Panc1 (cell line): ENCODE data around the gene TBX5. TPM values are rescaled to one million over a fixed set of nuclear protein-coding genes. Genes with fewer than 3 reads are reported as not detected.

Source experiments
- ATAC-seq: fragments of 200-7000 bp; cut with Tn5 transposase; 2 replicates; pipeline ENCODE4 v1.9.1; 2020; ENCODE audit warnings: mild to moderate bottlenecking, moderate library complexity
- BruUV-seq: library from RNA; stranded (reverse); fragments of 400-500 nt; replicated peaks from 2 replicates; lab custom pipeline; 2021; lab: Mats Ljungman, UMichigan
- CTCF ChIA-PET: fragments of 300-600 bp; sonication (Branson Sonifier 250); formaldehyde crosslinking; loops from one replicate; lab custom pipeline; 2022; ENCODE audit warnings: antibody characterized with exemption; lab: Charles Lee
- POLR2A ChIA-PET: fragments of 300-600 bp; sonication (Branson Sonifier 250); formaldehyde crosslinking; loops from one replicate; lab custom pipeline; 2022; ENCODE audit warnings: antibody characterized with exemption; lab: Charles Lee
- DNase-seq: peaks from one replicate; pipeline ENCODE4 v3.0.0-alpha.2; 2010; ENCODE audit warnings: low read depth, low spot score
- H3K27ac ChIP-seq: 2 replicates; pipeline ENCODE4 v1.5.1; 2011; ENCODE audit warnings: mild to moderate bottlenecking, low read length, inconsistent platforms
- H3K27me3 ChIP-seq: fragments of 200-500 bp; sonication (Bioruptor generic); 2 replicates; pipeline ENCODE4 v1.6.0; 2014; ENCODE audit warnings: low read length, inconsistent platforms; ENCODE audit not compliant: control insufficient read depth, insufficient read depth
- H3K36me3 ChIP-seq: fragments of 200-500 bp; sonication (Bioruptor generic); 2 replicates; pipeline ENCODE4 v1.5.1; 2014; ENCODE audit warnings: inconsistent platforms, mild to moderate bottlenecking, low read length, moderate library complexity; ENCODE audit not compliant: control insufficient read depth, insufficient read depth
- H3K4me1 ChIP-seq: 2 replicates; pipeline ENCODE4 v1.5.1; 2011; ENCODE audit warnings: inconsistent platforms, mild to moderate bottlenecking, low read length, moderate library complexity; ENCODE audit not compliant: control insufficient read depth, insufficient read depth
- H3K4me3 ChIP-seq, 2 experiments: 2 replicates each; pipeline ENCODE4 v1.5.1; 2011 to 2012; ENCODE audit warnings: low read depth in 2 of 2, low read length in 2 of 2, mild to moderate bottlenecking in 2 of 2, inconsistent platforms in 1 of 2, moderate library complexity in 1 of 2
- H3K9me3 ChIP-seq: fragments of 200-500 bp; sonication (Bioruptor generic); 2 replicates; pipeline ENCODE4 v1.5.1; 2014; ENCODE audit warnings: low read depth, mild to moderate bottlenecking, inconsistent platforms, low read length, moderate library complexity; ENCODE audit not compliant: control insufficient read depth, insufficient read depth
- POLR2AphosphoS5 ChIP-seq: IDR thresholded peaks from 2 replicates; pipeline ENCODE4 v1.6.1; 2012; ENCODE audit warnings: mild to moderate bottlenecking, low read depth, low read length, moderate library complexity
- SIN3A ChIP-seq: IDR thresholded peaks from 2 replicates; pipeline ENCODE4 v1.6.1; 2012; ENCODE audit warnings: low read depth, mild to moderate bottlenecking, low read length, moderate library complexity, borderline replicate concordance; ENCODE audit not compliant: insufficient read depth
- in situ Hi-C: cut with HindIII; loops from 2 replicates; pipeline ENCODE4 v1.10.0; 2016; ENCODE audit warnings: low sequenced_read_pairs, low pct_unique_long_range_greater_than_20kb
- intact Hi-C: fragments of 100-400 bp; cut with micrococcal nuclease; formaldehyde crosslinking; loops from one replicate; pipeline ENCODE4 v1.10.0; 2022; ENCODE audit not compliant: unreplicated experiment
- total RNA-seq: library from RNA; stranded (reverse); gene quantifications from one replicate; pipeline ENCODE4 v1.2.1, GENCODE V29; 2021; ENCODE audit not compliant: unreplicated experiment
- TF ChIP-seq, protein P1 (sequence below), 2 experiments: IDR thresholded peaks; 2 replicates each; pipeline ENCODE4 v1.6.1; 2011 to 2012; ENCODE audit warnings: low read depth in 2 of 2, control low read depth in 1 of 2, low read length in 1 of 2, mild to moderate bottlenecking in 1 of 2, moderate library complexity in 1 of 2; ENCODE audit not compliant: insufficient read depth in 1 of 2
- TF ChIP-seq, protein P2 (sequence below): fragments of 450-650 bp; IDR thresholded peaks from 2 replicates; pipeline ENCODE4 v1.5.1; 2017; ENCODE audit warnings: mild to moderate bottlenecking

The TBX5 gene
- total RNA-seq, 1 experiment from 2014 or later, result not detected

DNA sequence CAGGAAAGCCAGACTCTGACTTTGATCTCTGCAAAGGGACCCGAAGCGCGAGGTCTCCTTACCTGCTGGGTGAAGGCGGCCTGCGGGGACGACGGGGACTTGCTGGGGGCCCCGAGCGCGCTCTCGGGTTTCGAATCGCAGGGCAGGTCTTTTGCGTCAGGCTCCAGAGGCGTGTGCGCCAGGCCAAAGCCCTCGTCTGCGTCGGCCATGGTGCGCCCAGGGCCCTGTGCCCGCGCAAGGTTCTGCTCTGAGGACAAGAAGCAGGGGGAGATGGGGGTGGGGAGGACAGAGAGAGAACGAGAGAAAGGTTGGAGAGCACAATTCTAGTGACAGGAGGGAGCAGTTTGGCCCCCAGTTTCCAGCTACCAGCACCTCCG, 2.3 kb downstream of the TBX5 start:
- H3K27ac ChIP-seq, result no peak overlapping the region
- no peak overlapping the region for H3K4me3 ChIP-seq
- TF ChIP-seq, protein P1, sequence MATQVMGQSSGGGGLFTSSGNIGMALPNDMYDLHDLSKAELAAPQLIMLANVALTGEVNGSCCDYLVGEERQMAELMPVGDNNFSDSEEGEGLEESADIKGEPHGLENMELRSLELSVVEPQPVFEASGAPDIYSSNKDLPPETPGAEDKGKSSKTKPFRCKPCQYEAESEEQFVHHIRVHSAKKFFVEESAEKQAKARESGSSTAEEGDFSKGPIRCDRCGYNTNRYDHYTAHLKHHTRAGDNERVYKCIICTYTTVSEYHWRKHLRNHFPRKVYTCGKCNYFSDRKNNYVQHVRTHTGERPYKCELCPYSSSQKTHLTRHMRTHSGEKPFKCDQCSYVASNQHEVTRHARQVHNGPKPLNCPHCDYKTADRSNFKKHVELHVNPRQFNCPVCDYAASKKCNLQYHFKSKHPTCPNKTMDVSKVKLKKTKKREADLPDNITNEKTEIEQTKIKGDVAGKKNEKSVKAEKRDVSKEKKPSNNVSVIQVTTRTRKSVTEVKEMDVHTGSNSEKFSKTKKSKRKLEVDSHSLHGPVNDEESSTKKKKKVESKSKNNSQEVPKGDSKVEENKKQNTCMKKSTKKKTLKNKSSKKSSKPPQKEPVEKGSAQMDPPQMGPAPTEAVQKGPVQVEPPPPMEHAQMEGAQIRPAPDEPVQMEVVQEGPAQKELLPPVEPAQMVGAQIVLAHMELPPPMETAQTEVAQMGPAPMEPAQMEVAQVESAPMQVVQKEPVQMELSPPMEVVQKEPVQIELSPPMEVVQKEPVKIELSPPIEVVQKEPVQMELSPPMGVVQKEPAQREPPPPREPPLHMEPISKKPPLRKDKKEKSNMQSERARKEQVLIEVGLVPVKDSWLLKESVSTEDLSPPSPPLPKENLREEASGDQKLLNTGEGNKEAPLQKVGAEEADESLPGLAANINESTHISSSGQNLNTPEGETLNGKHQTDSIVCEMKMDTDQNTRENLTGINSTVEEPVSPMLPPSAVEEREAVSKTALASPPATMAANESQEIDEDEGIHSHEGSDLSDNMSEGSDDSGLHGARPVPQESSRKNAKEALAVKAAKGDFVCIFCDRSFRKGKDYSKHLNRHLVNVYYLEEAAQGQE (IDR thresholded peaks at IDR 0.05; ENCODE audit: insufficient read depth in 1 of 2, low read depth in 2 of 2, low read length in 1 of 2), result no peak
- DNase-seq, result no peak
- intact Hi-C loops, result no loop called here
- H3K4me1 ChIP-seq, result no peaks in the 10 kb centered on the region
- no peaks in the 10 kb centered on the region for H3K36me3 ChIP-seq
- no peak for ATAC-seq
- no peaks in the 10 kb centered on the region for H3K9me3 ChIP-seq
- CTCF ChIA-PET, result no interaction called here
- H3K27me3 ChIP-seq, result peaks cover 3% of the 10 kb centered on the region; the same call in 1 of the 2 replicates
- no TSS peak for BruUV-seq
- in situ Hi-C loops, result no loop called here
- POLR2A ChIA-PET, result no interaction called here

DNA sequence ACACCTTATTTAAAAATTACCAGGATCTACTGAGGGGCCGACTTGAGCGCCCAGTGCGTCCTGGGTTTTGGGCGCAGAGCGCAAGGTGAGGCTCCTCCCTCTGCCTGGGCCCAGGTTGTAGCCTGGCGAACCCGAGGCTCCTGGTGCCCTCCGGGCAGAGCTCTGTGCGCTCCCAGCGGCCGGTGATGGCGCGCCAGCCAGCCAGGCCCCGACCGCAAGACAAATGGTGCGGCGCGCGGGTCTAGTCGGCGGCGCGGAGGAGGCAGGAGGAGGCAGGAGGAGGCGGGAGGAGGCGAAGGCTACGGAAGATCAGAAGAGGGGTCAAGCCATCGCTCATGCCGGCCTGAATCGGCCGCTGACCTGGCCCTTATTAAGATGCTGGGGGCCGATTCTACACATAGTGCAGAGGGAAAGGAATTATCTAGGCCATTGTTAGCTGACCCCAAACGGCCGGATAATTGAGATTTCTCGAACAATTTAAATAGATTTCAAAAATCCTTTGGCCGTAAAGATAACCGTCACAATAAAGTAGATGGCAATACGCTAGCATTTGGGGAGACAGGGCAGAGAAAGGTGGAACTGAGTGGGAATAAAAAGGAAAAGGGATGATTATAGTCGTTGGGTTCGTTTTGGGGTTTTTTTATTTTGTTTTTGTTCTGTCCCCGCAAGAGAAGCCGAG, 2.8 kb downstream of the TBX5 start:
- POLR2A ChIA-PET, result no interaction called here
- Histone ChIP-seq H3K27ac (no peak overlapping the region), H3K9me3 (no peaks in the 10 kb centered on the region), H3K4me3 (no peak overlapping the region), H3K4me1 (no peaks in the 10 kb centered on the region), H3K36me3 (no peaks in the 10 kb centered on the region), H3K27me3 (peaks cover 3% of the 10 kb centered on the region; the same call in 1 of the 2 replicates)
- in situ Hi-C loops (no loop called here), intact Hi-C loops (no loop called here)
- BruUV-seq, result no TSS peak
- CTCF ChIA-PET, result no interaction called here
- DNase-seq, result no peak
- TF ChIP-seq POLR2AphosphoS5 (no peak), SIN3A (no peak)
- TF ChIP-seq, protein P1 (IDR thresholded peaks at IDR 0.05; ENCODE audit: insufficient read depth in 1 of 2, low read depth in 2 of 2, low read length in 1 of 2), result no peak
- TF ChIP-seq, protein P2, sequence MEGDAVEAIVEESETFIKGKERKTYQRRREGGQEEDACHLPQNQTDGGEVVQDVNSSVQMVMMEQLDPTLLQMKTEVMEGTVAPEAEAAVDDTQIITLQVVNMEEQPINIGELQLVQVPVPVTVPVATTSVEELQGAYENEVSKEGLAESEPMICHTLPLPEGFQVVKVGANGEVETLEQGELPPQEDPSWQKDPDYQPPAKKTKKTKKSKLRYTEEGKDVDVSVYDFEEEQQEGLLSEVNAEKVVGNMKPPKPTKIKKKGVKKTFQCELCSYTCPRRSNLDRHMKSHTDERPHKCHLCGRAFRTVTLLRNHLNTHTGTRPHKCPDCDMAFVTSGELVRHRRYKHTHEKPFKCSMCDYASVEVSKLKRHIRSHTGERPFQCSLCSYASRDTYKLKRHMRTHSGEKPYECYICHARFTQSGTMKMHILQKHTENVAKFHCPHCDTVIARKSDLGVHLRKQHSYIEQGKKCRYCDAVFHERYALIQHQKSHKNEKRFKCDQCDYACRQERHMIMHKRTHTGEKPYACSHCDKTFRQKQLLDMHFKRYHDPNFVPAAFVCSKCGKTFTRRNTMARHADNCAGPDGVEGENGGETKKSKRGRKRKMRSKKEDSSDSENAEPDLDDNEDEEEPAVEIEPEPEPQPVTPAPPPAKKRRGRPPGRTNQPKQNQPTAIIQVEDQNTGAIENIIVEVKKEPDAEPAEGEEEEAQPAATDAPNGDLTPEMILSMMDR, result no peak
- no peak for ATAC-seq
